Measurements from ENCODE around the gene HMCN1.

Gene HMCN1

DNA sequence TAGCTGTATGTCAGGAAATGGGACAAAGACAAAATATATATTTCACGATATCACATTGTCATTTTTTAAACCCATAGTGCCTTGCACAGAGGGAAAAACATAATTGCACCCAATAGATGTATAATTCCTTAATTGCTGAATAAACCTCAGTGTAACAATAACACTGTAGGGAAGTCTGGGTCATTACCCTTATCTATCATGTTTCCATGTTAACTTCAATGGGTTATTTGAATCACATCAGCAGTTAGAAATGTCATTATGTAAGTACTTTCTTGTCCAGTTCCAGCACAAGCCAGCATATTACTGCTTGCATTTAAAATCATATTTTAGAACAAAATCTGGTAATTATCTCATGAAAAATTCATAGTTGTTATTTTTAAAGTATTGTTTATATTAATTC, 222.7 kb downstream of the HMCN1 start:
- TF ChIP-seq, protein P1, sequence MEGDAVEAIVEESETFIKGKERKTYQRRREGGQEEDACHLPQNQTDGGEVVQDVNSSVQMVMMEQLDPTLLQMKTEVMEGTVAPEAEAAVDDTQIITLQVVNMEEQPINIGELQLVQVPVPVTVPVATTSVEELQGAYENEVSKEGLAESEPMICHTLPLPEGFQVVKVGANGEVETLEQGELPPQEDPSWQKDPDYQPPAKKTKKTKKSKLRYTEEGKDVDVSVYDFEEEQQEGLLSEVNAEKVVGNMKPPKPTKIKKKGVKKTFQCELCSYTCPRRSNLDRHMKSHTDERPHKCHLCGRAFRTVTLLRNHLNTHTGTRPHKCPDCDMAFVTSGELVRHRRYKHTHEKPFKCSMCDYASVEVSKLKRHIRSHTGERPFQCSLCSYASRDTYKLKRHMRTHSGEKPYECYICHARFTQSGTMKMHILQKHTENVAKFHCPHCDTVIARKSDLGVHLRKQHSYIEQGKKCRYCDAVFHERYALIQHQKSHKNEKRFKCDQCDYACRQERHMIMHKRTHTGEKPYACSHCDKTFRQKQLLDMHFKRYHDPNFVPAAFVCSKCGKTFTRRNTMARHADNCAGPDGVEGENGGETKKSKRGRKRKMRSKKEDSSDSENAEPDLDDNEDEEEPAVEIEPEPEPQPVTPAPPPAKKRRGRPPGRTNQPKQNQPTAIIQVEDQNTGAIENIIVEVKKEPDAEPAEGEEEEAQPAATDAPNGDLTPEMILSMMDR (IDR thresholded peaks at IDR 0.05; ENCODE audit: extremely low read depth, missing control alignments) = no peak

DNA sequence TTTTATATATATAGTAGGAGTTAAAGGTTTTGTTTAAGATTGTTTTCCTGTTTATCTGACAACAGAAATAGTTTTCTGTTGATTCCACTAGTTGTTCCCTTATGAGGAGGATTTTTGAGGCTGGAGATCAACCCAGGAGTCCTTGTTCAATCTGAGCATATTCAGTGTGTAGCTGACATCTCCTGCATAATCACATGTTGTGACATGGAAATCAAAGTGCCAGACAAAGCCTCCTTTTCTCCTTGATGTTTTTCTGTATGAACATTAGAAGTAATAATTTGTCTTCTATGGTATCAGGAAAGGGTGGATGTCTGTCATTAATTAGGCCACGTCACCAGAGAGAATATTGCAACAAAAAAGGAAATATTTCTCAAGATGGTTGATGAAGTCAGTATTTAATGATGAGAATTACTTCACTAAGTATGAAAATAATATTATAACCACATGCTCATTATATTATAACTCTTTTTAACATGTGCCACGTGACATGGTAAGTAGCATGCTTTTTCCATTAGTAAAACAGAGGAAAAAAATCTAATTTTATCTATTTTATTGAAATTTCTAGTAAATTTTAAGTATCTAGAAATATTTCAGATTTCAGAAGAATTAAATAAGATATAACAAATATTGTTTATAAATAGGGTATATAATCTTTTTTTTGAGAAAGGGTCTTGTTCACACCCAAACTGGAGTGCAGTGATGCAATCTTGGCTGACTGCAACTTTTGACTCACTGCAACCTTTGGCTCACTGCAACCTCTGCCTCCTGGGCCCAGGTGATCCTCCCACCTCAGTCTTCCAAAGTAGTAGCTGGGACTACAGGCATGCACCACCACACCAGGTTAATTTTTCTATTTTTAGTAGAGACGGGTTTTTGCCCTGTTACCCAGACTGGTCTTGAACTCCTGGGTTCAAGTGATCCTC, 223.5 kb downstream of the HMCN1 start:
- no peak for DNase-seq (ENCODE audit: low spot score)
- TF ChIP-seq, protein P1 (IDR thresholded peaks at IDR 0.05; ENCODE audit: extremely low read depth, missing control alignments) = no peak

More for the DNA sequence above, 222.7 kb downstream of the HMCN1 start:
- no peak for DNase-seq (ENCODE audit: low spot score)

DNA sequence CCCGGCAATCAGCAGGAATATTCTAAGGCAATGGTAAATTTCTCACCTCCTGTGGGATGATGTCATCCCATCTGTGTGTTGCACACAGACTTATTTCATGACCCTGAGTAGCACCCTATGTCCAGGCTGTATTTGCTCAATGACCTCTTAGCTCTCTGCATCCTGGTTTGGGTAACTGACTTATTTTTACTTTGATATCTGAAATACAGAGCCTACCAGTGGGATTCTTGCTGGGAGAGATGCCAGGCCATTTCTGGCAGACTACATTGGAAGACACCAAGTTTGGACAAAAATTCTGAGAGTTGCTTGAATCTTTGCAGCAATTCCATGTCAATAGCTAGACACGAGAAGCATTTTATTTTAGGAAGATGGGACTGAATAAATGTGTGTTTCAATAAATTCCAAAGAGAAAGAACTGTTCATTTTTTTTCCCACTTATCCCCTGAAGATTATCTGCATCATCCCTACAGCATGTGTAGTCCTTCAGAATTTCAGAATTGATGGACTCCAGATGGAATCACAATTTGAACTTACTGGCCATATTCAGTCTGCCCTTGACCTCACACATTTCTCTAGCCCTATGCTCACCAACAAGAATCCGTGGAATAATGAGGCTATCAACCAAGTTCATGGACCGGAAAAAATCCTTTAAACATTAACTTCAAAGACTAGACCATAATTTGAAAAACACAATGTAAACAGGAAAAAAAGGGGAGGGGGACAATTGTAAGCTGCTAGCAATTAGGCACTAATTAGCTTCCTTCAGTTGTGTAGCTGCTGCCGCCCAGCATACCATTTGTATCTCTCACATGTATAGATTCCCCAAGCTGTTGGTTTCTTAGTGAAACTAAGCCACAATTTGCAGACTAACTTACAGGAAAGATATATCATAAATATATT, 226.5 kb downstream of the HMCN1 start:
- no peak for DNase-seq (ENCODE audit: low spot score)
- TF ChIP-seq, protein P1 (IDR thresholded peaks at IDR 0.05; ENCODE audit: extremely low read depth, missing control alignments) = no peak

DNA sequence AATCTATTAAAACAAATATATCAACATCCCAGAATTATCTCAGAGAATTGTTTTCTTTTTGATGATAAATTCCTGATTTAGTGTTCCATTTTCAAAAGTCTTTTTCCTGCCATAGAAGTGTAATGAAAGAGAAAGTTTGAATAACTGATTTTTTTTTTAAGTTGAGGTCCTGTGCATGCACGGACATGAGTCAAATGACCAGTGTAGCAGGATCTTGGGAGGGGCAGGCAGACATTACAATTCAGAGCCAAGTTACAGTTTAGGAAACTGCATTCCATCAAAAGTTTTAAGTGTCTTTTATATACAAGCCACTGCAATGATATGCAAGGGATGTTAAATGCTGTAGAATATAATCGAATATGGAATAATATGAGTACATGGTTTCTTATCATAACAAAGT, 227.5 kb downstream of the HMCN1 start:
- no peak for DNase-seq (ENCODE audit: low spot score)
- TF ChIP-seq, protein P1 (IDR thresholded peaks at IDR 0.05; ENCODE audit: extremely low read depth, missing control alignments) = no peak

DNA sequence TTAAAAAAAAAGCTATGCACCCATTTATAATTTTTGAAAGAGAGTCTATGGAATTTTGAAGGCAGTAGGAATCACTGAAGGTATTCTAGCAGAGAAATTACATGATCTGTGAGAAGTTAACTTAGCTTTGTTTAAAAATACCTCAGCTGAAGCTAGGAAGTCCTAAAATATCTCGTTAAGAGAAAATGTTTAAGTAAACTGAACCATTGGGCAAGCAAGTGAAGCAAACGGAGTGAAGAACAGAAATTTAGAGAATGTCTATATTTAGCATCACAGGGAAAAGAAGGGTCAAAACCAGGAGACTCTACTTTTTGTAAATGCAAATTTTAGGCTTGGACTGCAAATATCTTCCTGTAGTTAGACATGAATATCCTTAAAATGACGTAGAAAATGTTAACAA, 230.8 kb downstream of the HMCN1 start:
- TF ChIP-seq, protein P1 (IDR thresholded peaks at IDR 0.05; ENCODE audit: extremely low read depth, missing control alignments) = no peak
- DNase-seq (ENCODE audit: low spot score) = no peak

DNA sequence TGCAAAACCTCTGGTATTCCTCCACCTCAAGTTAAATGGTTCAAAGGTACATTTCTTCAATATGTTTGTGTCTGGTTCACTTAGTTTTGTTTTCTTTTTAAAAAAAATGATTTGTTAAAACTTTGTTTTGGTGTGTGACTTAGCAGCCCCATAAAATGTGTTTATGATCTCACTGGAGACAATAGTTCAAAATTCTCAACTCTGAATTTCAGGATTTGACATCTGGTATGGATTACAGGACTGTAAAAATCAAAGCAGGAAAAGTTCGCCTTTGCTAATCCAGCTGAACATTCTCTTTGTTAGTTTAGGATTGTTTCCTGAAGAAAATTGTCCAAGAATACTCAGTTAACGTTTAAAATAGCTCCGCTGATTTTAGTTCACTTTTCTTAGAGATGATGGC, 231.7 kb downstream of the HMCN1 start:
- DNase-seq (ENCODE audit: low spot score) = no peak
- TF ChIP-seq, protein P1 (IDR thresholded peaks at IDR 0.05; ENCODE audit: extremely low read depth, missing control alignments) = no peak

DNA sequence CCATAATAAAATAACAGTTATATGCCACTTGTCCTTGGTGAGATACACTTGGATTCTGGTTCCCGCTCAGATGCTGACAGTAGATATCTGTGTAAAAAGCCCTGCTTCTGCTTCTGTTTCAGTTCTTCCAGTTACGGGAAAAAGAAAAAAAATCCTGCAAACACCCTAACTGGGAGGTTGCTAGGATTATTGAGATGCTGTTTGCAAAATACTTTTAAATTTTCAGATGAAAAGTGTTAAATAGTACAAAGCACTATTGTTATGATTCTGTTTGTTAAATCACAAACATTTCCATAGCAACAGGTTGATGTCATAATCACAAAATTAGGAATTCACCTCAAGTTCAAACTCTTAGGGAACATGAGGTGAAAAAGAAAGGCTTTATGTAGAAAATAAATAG, 232.3 kb downstream of the HMCN1 start:
- no peak for DNase-seq (ENCODE audit: low spot score)

More for the DNA sequence above, 232.3 kb downstream of the HMCN1 start:
- TF ChIP-seq, protein P1 (IDR thresholded peaks at IDR 0.05; ENCODE audit: extremely low read depth, missing control alignments) = no peak
